HCT116 (cell line): ENCODE measurements around the gene GLCE. TPM values are rescaled to one million over a fixed set of nuclear protein-coding genes. Genes with fewer than 3 reads are reported as not detected.
"Not testable (repeated sequence)": the region's sequence is repeated elsewhere in the genome, so short reads cannot be mapped to it uniquely, and the experiment has no call there.

Source experiments
- ATAC-seq: fragments of 200-7000 bp; cut with Tn5 transposase; 2 replicates; pipeline ENCODE4 v1.9.1; 2020; ENCODE audit warnings: mild to moderate bottlenecking, moderate library complexity
- BruUV-seq: library from RNA; stranded (reverse); fragments of 400-500 nt; replicated peaks from 2 replicates; lab custom pipeline; 2021; lab: Mats Ljungman, UMichigan
- CTCF ChIA-PET: fragments of 300-600 bp; sonication (Branson Sonifier 250); formaldehyde crosslinking; loops from one replicate; lab custom pipeline; 2021; ENCODE audit warnings: antibody characterized with exemption; lab: Charles Lee
- POLR2A ChIA-PET: fragments of 300-600, 350-600 bp; sonication (Branson Sonifier 250); formaldehyde crosslinking; loops from one replicate; lab custom pipeline; 2021; ENCODE audit warnings: antibody characterized with exemption; lab: Charles Lee
- RAD21 ChIA-PET, 2 experiments: fragments of 300-600 bp; sonication (Branson Sonifier 250); formaldehyde crosslinking; loops; one replicate each; lab custom pipeline; 2023; ENCODE audit warnings: low total read pairs in 2 of 2; ENCODE audit not compliant: uncharacterized antibody in 2 of 2, unreplicated experiment in 2 of 2, low non-redundant PET in 1 of 2; lab: Charles Lee
- DNase-seq: peaks from one replicate; pipeline ENCODE4 v3.0.0-alpha.2; 2010; ENCODE audit warnings: low read depth, low spot score
- H2AFZ ChIP-seq: fragments of 200-600 bp; shearing (Covaris generic), sonication (generic); 2 replicates; pipeline ENCODE4 v1.6.1; 2017; ENCODE audit warnings: low read depth, mixed run types, mixed read lengths, antibody characterized with exemption, low read length; ENCODE audit not compliant: poor library complexity, severe bottlenecking
- H3K27ac ChIP-seq: 2 replicates; pipeline ENCODE4 v1.5.1; 2012; ENCODE audit warnings: low read depth, low read length
- H3K27me3 ChIP-seq: fragments of 200-600 bp; sonication (generic); 2 replicates; pipeline ENCODE4 v1.6.1; 2016; ENCODE audit warnings: mixed run types, low read length, mixed read lengths; ENCODE audit not compliant: insufficient read depth
- H3K36me3 ChIP-seq, 2 experiments: fragments of 200-500 bp in 1 of 2; fragments of 200-600 bp in 1 of 2; sonication (Bioruptor generic) in 1 of 2; sonication (generic) in 1 of 2; 2 replicates each; pipeline versions ENCODE4 v1.5.1 to v1.6.1; 2014 to 2016; ENCODE audit warnings: low read length in 2 of 2, inconsistent platforms in 1 of 2, mixed read lengths in 1 of 2, mixed run types in 1 of 2; ENCODE audit not compliant: insufficient read depth in 2 of 2, control insufficient read depth in 1 of 2
- H3K4me1 ChIP-seq, 2 experiments: fragments of 200-600 bp in 1 of 2; sonication (generic) in 1 of 2; 2 replicates each; pipeline versions ENCODE4 v1.5.1 to v1.6.1; 2012 to 2017; ENCODE audit warnings: low read length in 2 of 2, inconsistent platforms in 1 of 2, mild to moderate bottlenecking in 1 of 2, mixed read lengths in 1 of 2, mixed run types in 1 of 2, moderate library complexity in 1 of 2; ENCODE audit not compliant: insufficient read depth in 2 of 2, control insufficient read depth in 1 of 2
- H3K4me2 ChIP-seq: fragments of 200-600 bp; sonication (generic); 2 replicates; pipeline ENCODE4 v1.6.1; 2017; ENCODE audit warnings: mixed run types, low read length, mixed read lengths
- H3K4me3 ChIP-seq, 2 experiments: fragments of 200-600 bp in 1 of 2; sonication (generic) in 1 of 2; replicated peaks in 1 of 2; 2 replicates each; pipeline ENCODE4 v1.5.1; 2011 to 2016; ENCODE audit warnings: low read length in 2 of 2, control low read depth in 1 of 2, low read depth in 1 of 2, mild to moderate bottlenecking in 1 of 2, mixed read lengths in 1 of 2, mixed run types in 1 of 2
- H3K79me2 ChIP-seq: fragments of 200-600 bp; sonication (generic); 2 replicates; pipeline ENCODE4 v1.6.1; 2017; ENCODE audit warnings: mild to moderate bottlenecking, mixed run types, low read length, moderate library complexity, mixed read lengths; ENCODE audit not compliant: insufficient read depth
- H3K9ac ChIP-seq: fragments of 200-600 bp; sonication (generic); 2 replicates; pipeline ENCODE4 v1.6.1; 2016; ENCODE audit warnings: low read length, mixed read lengths
- H3K9me2 ChIP-seq: fragments of 200-600 bp; sonication (generic), shearing (Covaris generic); 2 replicates; pipeline ENCODE4 v1.6.1; 2017; ENCODE audit warnings: mixed run types, mild to moderate bottlenecking, moderate library complexity; ENCODE audit not compliant: insufficient read depth
- H3K9me3 ChIP-seq, 2 experiments: fragments of 200-500 bp in 1 of 2; fragments of 200-600 bp in 1 of 2; sonication (Bioruptor generic) in 1 of 2; sonication (generic) in 1 of 2; 2 replicates each; pipeline ENCODE4 v1.6.1; 2014 to 2017; ENCODE audit warnings: low read length in 2 of 2, mixed read lengths in 2 of 2, inconsistent platforms in 1 of 2, low read depth in 1 of 2, mild to moderate bottlenecking in 1 of 2, mixed run types in 1 of 2, moderate library complexity in 1 of 2; ENCODE audit not compliant: control insufficient read depth in 1 of 2, insufficient read depth in 1 of 2
- H4K20me1 ChIP-seq: fragments of 200-600 bp; sonication (generic), shearing (Covaris generic); 2 replicates; pipeline ENCODE4 v1.6.1; 2017; ENCODE audit warnings: mixed run types, mild to moderate bottlenecking, moderate library complexity; ENCODE audit not compliant: insufficient read depth
- ATF3 ChIP-seq: IDR thresholded peaks from 2 replicates; pipeline ENCODE4 v1.6.1; 2012
- CBX3 ChIP-seq: IDR thresholded peaks from 2 replicates; pipeline ENCODE4 v1.6.1; 2012; ENCODE audit warnings: low read depth
- CEBPB ChIP-seq: IDR thresholded peaks from 2 replicates; pipeline ENCODE4 v1.6.1; 2012; ENCODE audit warnings: low read depth
- CTCF ChIP-seq, 3 experiments: fragments of 200-600 bp in 1 of 3; sonication (generic) in 1 of 3; IDR thresholded peaks in 2 of 3; conservative IDR thresholded peaks in 1 of 3; 2 replicates each; pipeline ENCODE4 v1.5.1; 2012 to 2017; ENCODE audit warnings: low read depth in 2 of 3, low read length in 2 of 3, antibody characterized with exemption in 1 of 3, borderline replicate concordance in 1 of 3, control low read depth in 1 of 3, mild to moderate bottlenecking in 1 of 3, mixed read lengths in 1 of 3, mixed run types in 1 of 3, moderate library complexity in 1 of 3; ENCODE audit not compliant: insufficient read depth in 1 of 3
- EGR1 ChIP-seq: IDR thresholded peaks from 2 replicates; pipeline ENCODE4 v1.6.1; 2012; ENCODE audit warnings: low read depth
- EZH2phosphoT487 ChIP-seq: fragments of 200-600 bp; IDR thresholded peaks from 2 replicates; pipeline ENCODE4 v1.6.1; 2018; ENCODE audit warnings: antibody characterized with exemption, borderline replicate concordance
- JUND ChIP-seq: IDR thresholded peaks from 2 replicates; pipeline ENCODE4 v1.6.1; 2012
- MAX ChIP-seq: IDR thresholded peaks from 2 replicates; pipeline ENCODE4 v1.6.1; 2012
- POLR2A ChIP-seq: IDR thresholded peaks from 2 replicates; pipeline ENCODE4 v1.7.0; 2011; ENCODE audit warnings: borderline replicate concordance; ENCODE audit not compliant: insufficient read depth, insufficient read length; ENCODE audit errors: extremely low read depth
- POLR2AphosphoS5 ChIP-seq: IDR thresholded peaks from 2 replicates; pipeline ENCODE4 v1.6.1; 2011; ENCODE audit warnings: mild to moderate bottlenecking, low read depth, low read length, moderate library complexity
- RAD21 ChIP-seq: IDR thresholded peaks from 2 replicates; pipeline ENCODE4 v1.6.1; 2012; ENCODE audit warnings: low read depth, mild to moderate bottlenecking
- REST ChIP-seq: IDR thresholded peaks from 2 replicates; pipeline ENCODE4 v1.6.1; 2012; ENCODE audit warnings: low read depth
- SIN3A ChIP-seq: IDR thresholded peaks from 2 replicates; pipeline ENCODE4 v1.6.1; 2012; ENCODE audit warnings: low read depth
- SRF ChIP-seq: IDR thresholded peaks from 2 replicates; pipeline ENCODE4 v1.6.1; 2012; ENCODE audit warnings: low read depth
- ZNF274 ChIP-seq: fragments of 200-500 bp; sonication (Bioruptor generic); IDR thresholded peaks from 2 replicates; pipeline ENCODE4 v1.6.1; 2014; ENCODE audit warnings: mild to moderate bottlenecking, low read depth, low read length, inconsistent platforms
- intact Hi-C: fragments of 100-400 bp; cut with micrococcal nuclease; formaldehyde crosslinking; loops from 2 replicates; pipeline ENCODE4 v1.10.0; 2022
- total RNA-seq: library from RNA; stranded (reverse); gene quantifications from one replicate; pipeline ENCODE4 v1.2.1, GENCODE V29; 2021; ENCODE audit not compliant: unreplicated experiment

GLCE gene
- total RNA-seq, 1 experiment from 2014 or later, result 22.2 TPM

- CTCF ChIA-PET, result no interaction called here
- Histone ChIP-seq H3K36me3 (no peaks in the 10 kb centered on the region), H3K9ac (no peak overlapping the region), H3K27ac (no peak overlapping the region), H4K20me1 (no peaks in the 10 kb centered on the region), H3K4me3 (no peak overlapping the region), H3K79me2 (no peaks in the 10 kb centered on the region), H3K4me1 (0 out of 4 replicates have a peak, but pooled peaks cover 0 to 3% of the 10 kb centered on the region in 2 experiments), H3K9me2 (no peaks in the 10 kb centered on the region), H3K4me2 (no peak overlapping the region), H2AFZ (no peak overlapping the region), H3K9me3 (no peaks in the 10 kb centered on the region), H3K27me3 (peaks cover 26% of the 10 kb centered on the region; the same call in 1 of the 2 replicates)
- RAD21 ChIA-PET, result no interaction called here
- intact Hi-C loops, result no loop called here
- no peak for ATAC-seq
- DNase-seq, result no peak
- TF ChIP-seq CEBPB, result no peak
- no peak for TF ChIP-seq POLR2A
- TF ChIP-seq EGR1, result no peak
- TF ChIP-seq MAX, result no peak
- TF ChIP-seq POLR2AphosphoS5, result no peak
- TF ChIP-seq CTCF (IDR thresholded peaks at IDR 0.05 in 2 of 3, conservative IDR thresholded peaks at IDR 0.05 in 1 of 3; ENCODE audit: borderline replicate concordance in 1 of 3, insufficient read depth in 1 of 3, low read depth in 2 of 3, low read length in 2 of 3), result no peak
- no peak for TF ChIP-seq REST
- TF ChIP-seq SIN3A, result no peak
- TF ChIP-seq EZH2phosphoT487, result no peak
- no peak for TF ChIP-seq ZNF274
- no peak for TF ChIP-seq RAD21
- no peak for TF ChIP-seq CBX3
- no peak for TF ChIP-seq JUND
- no peak for TF ChIP-seq SRF
- TF ChIP-seq ATF3, result no peak
- POLR2A ChIA-PET, result no interaction called here
- BruUV-seq, result no TSS peak
Measured at GRCh38 chr15:69153046-69153445, 7.4 kb upstream of the GLCE start.

- H3K9me3 ChIP-seq, CTCF ChIA-PET, H3K4me3 ChIP-seq, H3K4me1 ChIP-seq, H3K27ac ChIP-seq, RAD21 ChIA-PET, H2AFZ ChIP-seq, ATAC-seq, BruUV-seq, H4K20me1 ChIP-seq, intact Hi-C loops, H3K36me3 ChIP-seq, POLR2A ChIA-PET, H3K9me2 ChIP-seq, DNase-seq, H3K79me2 ChIP-seq, H3K4me2 ChIP-seq, H3K9ac ChIP-seq: not testable (repeated sequence)
- H3K27me3 ChIP-seq, result peaks cover 23% of the 10 kb centered on the region; the same call in 1 of the 2 replicates
Measured at GRCh38 chr15:69153587-69153986, 6.8 kb upstream of the GLCE start.
